IPS-NIHi7 (cell line): ENCODE measurements around the gene ATXN7.

Experiments used
- DNase-seq: peaks from one replicate; pipeline ENCODE4 v3.0.0; 2012; ENCODE audit warnings: mixed read lengths; ENCODE audit errors: extremely low spot score

ATXN7 gene

DNA sequence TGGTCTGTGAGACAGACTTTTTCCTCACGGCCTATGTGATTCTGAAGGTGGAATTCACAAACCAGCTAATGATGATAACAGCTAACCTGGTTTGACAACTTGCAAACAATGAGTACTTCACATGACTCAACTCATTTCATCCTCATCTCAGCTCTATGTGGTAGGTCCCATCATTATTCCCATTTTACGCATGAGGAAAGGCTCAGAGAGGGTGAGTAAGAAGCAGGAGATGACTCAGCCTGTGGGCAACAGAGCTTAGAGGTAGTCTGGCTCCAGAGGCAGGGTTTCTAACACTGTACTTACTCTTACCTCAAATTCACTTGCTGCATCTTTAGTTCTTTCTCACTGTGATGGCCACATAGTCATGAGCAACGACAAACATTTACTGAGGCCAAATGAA, 185.5 kb downstream of the ATXN7 start:
- no peak for DNase-seq

DNA sequence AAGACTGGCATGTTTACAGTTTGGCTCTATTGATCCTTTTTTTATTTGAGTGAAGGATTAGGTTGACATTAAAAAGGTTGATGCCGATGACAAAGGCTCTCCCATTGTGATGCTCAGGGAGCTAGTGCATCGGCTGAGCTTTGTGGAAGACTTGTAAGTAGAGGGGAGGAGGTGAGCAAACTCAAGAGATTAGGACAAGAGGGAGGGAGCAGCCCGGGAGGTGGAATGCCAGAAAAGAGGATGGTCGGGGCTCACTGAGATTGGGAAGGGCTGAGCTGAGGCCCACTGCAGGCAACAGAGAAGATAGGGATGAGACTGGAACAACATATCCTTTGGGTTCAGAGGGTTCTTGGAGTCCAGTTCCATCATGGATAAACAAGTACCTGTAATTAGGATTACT, 186.2 kb downstream of the ATXN7 start:
- DNase-seq, result peak; percentile 59
